HL-60 (cell line): Measurements from ENCODE around the gene EEPD1.

Experiments
- CTCF ChIP-seq: IDR thresholded peaks from one replicate; pipeline ENCODE4 v1.5.1; 2011; ENCODE audit warnings: low read length, control low read depth, inconsistent platforms; ENCODE audit not compliant: insufficient read depth
- GABPA ChIP-seq: IDR thresholded peaks from 2 replicates; pipeline ENCODE4 v1.6.1; 2012; ENCODE audit warnings: low read depth
- POLR2AphosphoS5 ChIP-seq: IDR thresholded peaks from 2 replicates; pipeline ENCODE4 v1.6.1; 2012; ENCODE audit warnings: low read depth
- REST ChIP-seq: IDR thresholded peaks from 2 replicates; pipeline ENCODE4 v1.6.1; 2012; ENCODE audit warnings: low read depth; ENCODE audit not compliant: insufficient replicate concordance
- SPI1 ChIP-seq: IDR thresholded peaks from 2 replicates; pipeline ENCODE4 v1.6.1; 2012; ENCODE audit warnings: low read depth, mild to moderate bottlenecking, borderline replicate concordance

GRCh38 chr7:36226151-36226550, 73.1 kb downstream of the EEPD1 start:
- TF ChIP-seq CTCF (no peak), GABPA (no peak), REST (no peak), POLR2AphosphoS5 (no peak), SPI1 (no peak)
